Measurements from ENCODE around the gene AMPD3.

AMPD3 gene

DNA sequence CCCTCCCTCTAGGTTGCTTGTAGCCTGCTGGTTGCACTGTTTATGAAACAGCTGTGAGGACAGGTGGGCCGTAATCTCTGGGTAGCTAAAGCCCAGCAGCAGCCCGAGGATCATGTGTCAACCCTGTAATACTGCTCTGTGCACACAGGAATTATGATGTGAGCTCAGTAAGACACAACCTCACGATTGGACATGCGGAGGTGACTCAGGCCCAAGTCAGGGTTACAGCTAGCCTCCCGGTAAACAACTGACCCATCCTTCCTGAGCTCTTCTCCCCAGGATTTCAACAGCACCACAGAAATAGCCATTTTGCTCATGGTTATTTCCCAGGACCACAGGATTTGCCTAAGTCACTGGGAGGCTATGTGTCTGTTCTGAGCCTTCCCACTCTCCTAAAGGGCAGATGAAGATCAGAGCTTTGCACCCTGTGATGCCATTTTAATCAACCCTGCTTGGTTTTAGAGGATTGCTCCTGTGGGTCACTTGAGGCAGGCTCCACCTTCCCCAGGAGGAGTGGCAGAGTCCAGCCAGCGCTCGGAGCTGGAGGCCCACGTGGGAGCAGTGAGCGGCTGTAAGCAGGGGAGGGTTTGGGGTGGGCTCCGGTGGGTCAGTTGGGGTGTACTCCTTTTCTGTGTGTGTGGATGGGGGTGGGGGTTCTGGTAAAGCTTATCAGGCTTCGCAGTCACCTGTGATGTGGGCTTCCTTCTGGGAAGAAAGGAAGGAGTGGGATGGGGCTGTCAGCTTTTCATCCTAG lies at the start of gene AMPD3:
Gene AMPD3 (plus strand): TSS at position 387 of the 754 bp plus-strand sequence. CDS start 6,256 bp downstream, outside the sequence.
- H3K4me3 ChIP-seq (ENCODE audit: low read depth, low read length) = no peak within 1 kb of the TSS
- TF ChIP-seq CTCF (IDR thresholded peaks at IDR 0.05; ENCODE audit: control insufficient read depth, extremely low read depth, insufficient read depth) = no peak
- DNase-seq (ENCODE audit: low read depth) = no peak

GRCh38 chr11:10405865-10406592 lies 49.0 kb upstream of the AMPD3 start:
- peak; percentile 46 for DNase-seq (ENCODE audit: low read depth)
- TF ChIP-seq CTCF (IDR thresholded peaks at IDR 0.05; ENCODE audit: control insufficient read depth, extremely low read depth, insufficient read depth) = peak; percentile 77
- no peak overlapping the region for H3K4me3 ChIP-seq (ENCODE audit: low read depth, low read length)

- no peak overlapping the region for H3K4me3 ChIP-seq (ENCODE audit: low read depth, low read length)
- DNase-seq (ENCODE audit: low read depth) = peak; percentile 21
- TF ChIP-seq CTCF (IDR thresholded peaks at IDR 0.05; ENCODE audit: control insufficient read depth, extremely low read depth, insufficient read depth) = no peak
Observed at GRCh38 chr11:10407055-10407454, 48.0 kb upstream of the AMPD3 start.

GRCh38 chr11:10407749-10408685 lies 47.0 kb upstream of the AMPD3 start:
- DNase-seq (ENCODE audit: low read depth) = no peak
- H3K4me3 ChIP-seq (ENCODE audit: low read depth, low read length) = no peak overlapping the region
- TF ChIP-seq CTCF (IDR thresholded peaks at IDR 0.05; ENCODE audit: control insufficient read depth, extremely low read depth, insufficient read depth) = no peak

- H3K4me3 ChIP-seq (ENCODE audit: low read depth, low read length) = no peak overlapping the region
- no peak for DNase-seq (ENCODE audit: low read depth)
- TF ChIP-seq CTCF (IDR thresholded peaks at IDR 0.05; ENCODE audit: control insufficient read depth, extremely low read depth, insufficient read depth) = no peak
Observed at GRCh38 chr11:10409207-10409661, 45.8 kb upstream of the AMPD3 start.

GRCh38 chr11:10410106-10410843 lies 44.8 kb upstream of the AMPD3 start:
- no peak for DNase-seq (ENCODE audit: low read depth)
- no peak overlapping the region for H3K4me3 ChIP-seq (ENCODE audit: low read depth, low read length)
- no peak for TF ChIP-seq CTCF (IDR thresholded peaks at IDR 0.05; ENCODE audit: control insufficient read depth, extremely low read depth, insufficient read depth)
